Non-pigmented ciliary epithelial cell (primary cell): ENCODE measurements around the gene DKK1.

Experiments
- DNase-seq: peaks from one replicate; pipeline ENCODE4 v3.0.0-alpha.2; 2010; ENCODE audit warnings: low read depth

DKK1 gene, protein sequence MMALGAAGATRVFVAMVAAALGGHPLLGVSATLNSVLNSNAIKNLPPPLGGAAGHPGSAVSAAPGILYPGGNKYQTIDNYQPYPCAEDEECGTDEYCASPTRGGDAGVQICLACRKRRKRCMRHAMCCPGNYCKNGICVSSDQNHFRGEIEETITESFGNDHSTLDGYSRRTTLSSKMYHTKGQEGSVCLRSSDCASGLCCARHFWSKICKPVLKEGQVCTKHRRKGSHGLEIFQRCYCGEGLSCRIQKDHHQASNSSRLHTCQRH

DNA sequence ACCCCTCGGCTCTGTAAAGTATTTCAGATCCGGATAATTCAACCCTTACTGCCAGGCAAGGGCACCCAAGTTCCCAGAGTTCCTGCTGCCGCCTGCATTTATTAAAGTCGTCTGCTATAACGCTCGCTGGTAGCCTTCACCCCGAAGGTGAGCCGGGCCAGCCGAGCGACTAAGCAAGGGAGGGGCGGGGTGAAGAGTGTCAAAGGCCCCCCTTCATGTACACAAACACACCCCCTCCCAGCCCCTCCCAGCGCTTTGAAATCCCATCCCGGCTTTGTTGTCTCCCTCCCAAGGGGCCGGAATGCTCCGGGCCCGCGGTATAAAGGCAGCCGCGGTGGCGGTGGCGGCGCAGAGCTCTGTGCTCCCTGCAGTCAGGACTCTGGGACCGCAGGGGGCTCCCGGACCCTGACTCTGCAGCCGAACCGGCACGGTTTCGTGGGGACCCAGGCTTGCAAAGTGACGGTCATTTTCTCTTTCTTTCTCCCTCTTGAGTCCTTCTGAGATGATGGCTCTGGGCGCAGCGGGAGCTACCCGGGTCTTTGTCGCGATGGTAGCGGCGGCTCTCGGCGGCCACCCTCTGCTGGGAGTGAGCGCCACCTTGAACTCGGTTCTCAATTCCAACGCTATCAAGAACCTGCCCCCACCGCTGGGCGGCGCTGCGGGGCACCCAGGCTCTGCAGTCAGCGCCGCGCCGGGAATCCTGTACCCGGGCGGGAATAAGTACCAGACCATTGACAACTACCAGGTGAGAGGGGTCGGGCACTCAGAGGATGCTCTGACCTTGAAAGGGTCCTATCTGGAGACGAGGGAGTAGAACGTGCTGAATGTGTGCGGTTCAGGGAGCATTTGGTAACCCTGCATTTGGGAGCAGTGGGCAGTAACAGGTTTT, at the start of gene DKK1:
Gene DKK1, plus strand, starts transcription at position 349 of the 889 bp plus-strand sequence. Its CDS starts 154 bp downstream, at position 503.
- no peak for DNase-seq

DNA sequence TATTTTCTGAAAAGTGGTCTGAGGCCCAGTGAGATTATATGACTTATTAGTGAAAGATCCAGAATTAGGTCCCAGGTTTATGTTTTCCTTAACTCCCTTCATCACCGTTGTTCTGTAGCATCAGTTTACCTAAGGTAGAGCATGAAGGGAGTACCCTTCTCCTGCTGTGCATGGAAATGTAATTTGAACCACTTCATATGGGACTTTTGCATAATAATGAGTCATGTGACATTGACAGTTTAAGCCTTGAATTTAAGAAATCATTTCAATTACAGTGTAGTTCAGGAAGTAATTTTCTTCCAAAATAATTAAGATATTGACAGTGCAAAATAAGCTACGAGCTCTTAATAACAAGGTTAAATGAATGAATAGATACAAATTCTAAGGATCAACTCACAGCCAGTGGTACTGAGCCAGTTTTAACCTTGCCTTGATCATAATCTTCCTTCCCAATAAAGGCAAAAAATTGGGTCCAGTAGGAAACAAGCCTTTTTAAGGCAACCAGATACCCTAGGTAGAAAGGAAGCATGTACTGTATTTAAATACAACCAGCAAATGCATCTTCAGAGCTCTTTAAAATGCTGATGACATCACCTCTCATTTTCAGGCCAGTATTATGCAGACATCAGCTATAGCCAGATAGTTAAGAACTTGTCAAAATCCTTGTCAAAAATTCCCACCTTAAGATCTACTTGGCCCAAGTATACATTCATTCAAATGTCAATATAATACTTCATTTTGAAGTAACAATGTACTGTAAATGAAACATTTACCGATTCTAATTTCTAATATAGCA, 48.8 kb upstream of the DKK1 start:
- no peak for DNase-seq

DNA sequence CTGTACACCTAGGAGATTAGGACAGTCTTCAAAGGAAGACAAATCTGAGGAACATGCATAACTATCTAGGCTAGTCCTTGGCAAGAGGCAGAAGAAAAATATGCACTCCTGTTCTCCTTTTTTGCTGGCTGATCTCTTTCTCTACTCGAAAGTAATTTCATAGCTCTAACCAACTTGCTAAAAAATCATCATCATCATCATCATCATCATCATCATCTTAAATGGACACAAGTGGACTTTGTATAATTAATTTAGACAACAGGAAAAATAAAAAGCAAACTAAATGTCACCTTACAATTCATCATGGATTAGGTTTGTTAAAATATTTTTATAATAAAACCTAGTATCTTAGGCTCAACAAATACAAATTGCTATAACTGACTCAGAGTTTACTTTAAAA, 47.2 kb upstream of the DKK1 start:
- no peak for DNase-seq

DNA sequence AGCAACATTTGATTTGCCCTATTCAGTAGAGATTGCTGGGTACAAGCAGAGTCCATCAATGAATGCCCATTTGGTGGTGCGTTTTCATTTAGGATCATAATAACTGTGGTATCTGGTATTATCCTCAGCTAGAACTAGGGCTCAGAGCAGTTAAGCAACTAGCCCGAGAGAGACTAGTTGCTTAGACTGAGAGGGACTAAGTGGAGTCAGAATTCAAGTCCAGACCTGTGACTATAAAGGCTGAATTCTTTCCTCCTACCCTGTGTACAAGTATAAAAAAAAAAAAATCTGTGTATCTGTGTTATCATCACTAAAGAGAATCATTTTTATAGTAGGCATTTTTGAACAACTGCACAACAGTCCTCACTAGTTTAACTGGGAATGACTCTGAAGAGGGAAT, 45.3 kb upstream of the DKK1 start:
- DNase-seq: no peak

DNA sequence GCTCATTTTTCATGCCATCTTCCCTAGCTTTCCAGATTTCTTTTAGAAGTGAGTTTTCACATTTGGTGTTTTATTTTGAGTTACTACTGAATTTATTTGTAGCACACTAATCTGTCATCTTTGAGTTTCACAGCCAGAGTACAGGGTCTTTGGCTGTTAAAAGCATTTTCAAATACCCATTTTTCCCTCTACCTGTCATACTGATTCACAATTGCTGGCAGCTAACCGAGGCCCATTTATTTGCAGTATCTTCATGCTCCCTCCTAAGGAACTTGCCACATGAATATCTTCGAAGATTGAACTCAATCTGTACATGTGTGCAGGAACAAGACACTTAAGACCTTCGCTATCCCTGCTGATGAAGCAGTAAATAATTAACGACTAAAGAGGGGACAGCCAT, 44.8 kb upstream of the DKK1 start:
- no peak for DNase-seq

DNA sequence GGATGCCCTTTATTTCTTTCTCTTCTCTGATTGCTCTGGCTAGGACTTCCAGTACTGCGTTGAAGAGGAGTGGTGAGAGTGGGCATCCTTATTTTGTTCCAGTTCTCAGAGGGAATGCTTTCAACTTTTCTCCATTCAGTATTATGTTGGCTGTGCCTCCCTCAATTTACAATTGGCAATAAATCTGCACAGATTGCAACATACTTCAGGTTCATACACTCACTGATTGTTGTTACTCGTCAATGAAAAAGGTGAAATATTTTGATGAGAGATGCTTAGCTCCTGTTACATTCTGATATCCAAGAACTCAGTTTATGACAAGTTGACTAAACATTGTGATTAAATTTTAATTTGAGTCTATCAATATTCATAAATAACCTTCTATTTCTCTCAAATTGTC, 37.9 kb upstream of the DKK1 start:
- DNase-seq: no peak

DNA sequence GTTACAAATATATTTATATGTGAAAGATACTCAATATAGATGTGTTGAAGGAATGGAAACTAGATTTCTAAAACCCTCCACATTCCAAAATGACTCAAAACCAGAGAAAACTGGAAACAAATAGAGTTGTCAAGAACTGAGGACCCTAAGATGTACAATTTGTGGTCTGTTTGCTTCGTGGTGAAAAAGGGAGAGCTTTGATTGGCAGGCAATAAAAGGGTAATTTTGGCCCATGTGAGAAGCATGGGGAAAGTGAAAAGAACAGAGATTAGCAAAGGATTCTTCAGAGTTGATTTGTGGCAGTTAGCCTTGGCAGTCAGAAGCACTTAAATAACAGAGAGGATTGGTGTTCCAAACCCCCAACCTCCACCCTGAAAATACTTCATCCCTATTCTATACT, 37.1 kb upstream of the DKK1 start:
- no peak for DNase-seq

DNA sequence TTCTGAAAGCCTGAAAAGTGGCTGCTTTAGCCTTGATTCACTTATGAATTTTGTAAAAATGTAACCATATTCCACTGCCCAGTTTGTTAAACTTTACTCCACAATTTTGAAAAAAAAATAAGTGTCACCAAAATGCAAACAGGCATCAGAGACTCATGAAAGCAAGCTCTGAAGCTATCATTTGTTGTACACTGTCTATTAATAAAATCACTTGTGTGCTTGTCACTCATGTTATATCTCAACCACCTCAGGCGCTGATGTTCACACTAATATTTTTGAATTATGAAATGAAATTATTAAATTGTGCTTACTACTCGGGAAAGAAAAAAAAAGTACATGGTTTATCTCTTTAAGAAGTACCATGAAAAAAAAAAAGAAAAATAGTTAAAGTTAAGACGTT, 34.5 kb upstream of the DKK1 start:
- no peak for DNase-seq

DNA sequence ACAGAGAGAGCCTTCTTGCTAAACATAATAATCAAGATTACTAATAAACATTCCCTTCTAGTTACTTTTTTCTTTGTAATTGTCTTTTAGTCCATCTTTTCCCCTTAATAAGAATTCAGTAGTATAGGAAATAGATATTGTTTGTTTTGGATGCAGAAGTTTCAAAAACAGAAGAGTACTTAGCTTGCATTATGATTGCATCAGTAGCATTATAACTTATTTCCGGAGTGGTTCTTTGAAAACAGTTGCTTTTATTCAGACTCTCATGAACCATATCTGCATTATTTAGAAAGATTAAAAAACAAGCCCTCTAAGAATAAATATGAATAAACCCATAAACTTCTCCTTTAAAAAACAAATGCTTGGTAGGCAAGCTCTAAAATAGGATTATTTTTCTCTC, 34.0 kb upstream of the DKK1 start:
- DNase-seq: no peak

DNA sequence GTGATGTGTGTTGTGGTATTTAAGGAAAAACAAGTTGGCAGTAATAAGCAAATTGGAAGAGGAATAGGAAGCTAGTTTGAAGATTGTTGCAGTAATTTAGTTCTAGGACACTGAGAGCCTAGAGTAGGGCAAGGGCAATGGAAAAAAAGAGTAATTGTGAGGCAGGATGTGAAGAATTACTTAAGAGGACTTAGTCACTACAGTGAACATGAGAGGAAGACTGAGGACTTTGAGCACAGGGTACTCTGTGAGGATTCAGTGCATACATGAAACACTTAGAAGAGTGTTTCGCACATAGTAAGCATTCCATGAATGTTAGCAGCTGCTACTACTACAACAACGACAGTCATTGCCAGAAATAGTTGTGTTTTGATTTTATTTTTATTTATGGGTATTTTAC, 30.9 kb upstream of the DKK1 start:
- DNase-seq: no peak

DNA sequence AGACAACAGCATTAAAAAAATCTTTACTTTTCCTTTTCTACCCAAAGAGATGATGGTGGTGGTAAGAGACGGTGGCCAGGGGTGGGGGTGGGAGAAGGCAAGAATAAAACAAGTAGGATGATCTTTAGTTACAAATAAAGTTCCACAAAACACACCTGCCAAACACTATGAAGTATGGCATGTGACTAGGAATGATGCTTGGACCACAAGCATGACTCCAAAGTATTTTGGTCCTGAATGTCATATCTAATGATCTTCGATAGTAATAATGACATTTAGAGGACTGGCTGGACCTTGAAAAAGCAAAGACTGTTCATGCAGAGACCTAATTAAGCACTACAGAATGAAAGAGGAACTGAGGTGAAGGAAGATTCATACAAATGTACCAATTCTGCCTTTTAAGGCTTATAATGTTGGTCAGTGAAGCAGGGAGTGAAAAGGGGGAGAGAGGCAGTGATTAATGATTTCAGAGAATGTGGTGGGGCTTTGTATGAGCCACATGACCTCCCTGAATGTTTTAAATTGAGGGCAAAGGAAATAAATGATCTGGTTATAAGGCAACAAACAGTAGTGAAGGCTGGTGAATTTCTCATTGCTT, 29.6 kb upstream of the DKK1 start:
- no peak for DNase-seq

DNA sequence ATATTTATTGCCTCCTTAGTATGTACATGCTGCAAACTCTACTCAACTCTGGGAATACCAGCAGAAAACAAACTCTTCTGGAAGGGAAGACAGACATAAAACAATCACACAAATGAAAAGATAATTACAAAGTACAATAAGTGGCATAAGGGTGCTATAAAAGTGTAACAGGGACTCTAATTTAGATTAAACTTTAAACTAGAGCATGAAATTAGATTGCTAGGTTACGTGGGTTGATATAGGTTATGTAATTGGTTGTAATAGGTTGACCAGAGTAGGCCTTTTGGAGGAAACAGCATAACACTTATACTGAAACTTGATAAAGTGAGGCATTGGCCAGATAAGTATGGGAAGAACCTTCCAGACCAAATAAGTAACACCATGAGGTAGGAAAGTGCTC, 26.2 kb upstream of the DKK1 start:
- no peak for DNase-seq

DNA sequence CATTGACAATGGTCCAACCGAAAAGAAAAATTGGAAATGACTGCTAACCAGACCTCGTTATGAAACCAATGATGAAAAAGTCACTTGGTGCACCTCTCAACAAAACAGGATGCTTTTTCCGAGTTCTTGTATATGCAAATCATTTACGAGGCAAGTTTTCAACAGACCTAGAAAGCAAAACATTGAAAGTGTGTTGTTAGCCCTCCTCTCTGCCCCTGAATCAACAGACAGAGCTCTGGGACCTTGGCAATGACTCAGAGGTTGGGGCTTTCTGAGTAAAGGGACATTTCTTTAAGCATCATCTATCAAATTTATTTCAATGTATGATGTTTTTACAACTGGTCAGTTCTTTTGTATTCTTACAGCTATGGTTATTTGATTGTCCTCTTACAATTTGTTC, 16.3 kb upstream of the DKK1 start:
- DNase-seq: no peak

DNA sequence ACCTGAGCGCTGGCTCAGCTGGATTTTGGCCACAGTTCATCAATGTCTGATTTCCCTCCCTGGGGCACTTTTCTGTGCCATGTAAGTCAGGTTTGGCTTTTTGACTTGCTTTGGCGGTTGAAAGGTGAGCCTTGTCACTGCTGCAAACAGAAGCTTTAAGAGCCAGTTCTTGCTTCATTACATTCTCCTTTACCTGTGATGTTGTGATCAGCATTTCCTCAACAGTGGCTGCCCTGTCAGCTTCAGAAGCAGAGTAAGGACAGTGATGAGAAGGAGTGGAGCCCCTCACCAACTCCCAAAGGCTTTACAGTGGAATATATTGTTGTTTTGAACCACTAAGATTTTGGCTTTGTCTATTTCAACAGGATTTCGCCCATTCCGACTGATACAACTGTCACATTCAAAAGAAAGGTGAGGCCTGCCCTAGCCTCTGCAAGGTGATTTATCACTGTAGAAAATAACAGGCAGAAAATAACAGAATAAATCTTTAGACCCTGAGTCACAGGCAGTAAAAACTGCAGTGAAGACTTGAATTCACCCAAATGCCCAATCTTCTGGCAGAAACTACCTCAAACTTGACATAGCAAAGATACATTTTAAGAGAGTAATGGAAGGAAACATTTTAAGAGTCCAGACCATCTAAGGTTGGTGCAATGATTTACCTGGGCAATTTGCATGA, 13.3 kb upstream of the DKK1 start:
- no peak for DNase-seq

DNA sequence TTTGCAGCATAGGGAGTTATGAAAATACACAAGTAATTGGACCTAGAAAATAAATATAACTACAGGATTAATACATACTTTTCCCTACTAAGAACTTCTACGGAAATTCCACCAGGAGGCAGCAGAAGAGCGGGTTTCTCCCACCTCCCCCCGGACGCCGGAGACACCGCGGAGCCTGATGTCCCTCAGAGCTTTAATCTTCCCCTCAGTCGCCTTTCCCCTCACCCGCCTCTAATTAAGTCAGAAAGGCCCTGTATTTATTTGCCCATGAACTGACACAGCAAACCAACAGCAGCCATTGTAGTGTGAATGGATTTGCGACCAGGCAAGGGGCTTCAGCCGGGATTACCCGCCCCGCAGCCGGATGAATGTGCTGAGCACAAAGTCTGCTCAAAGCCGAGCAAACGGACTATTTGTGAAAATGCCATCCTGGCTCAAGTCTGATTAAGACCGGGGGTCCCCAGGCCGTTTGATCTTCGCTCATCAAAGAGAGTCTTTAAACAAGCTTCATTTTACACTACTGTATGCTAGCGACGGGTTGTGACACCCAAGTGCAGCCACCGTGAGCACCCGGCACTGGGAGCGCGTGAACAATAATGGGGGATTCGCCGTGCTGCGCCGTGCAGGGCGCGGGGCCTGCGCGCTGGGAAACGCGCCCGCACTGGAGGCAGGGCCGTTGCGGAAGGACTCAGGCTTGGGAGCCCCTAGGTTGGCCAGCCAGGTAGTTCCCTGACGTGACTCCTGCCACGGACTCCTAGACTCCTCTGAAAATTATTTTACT, 5.6 kb upstream of the DKK1 start:
- DNase-seq: peak; percentile 60

DNA sequence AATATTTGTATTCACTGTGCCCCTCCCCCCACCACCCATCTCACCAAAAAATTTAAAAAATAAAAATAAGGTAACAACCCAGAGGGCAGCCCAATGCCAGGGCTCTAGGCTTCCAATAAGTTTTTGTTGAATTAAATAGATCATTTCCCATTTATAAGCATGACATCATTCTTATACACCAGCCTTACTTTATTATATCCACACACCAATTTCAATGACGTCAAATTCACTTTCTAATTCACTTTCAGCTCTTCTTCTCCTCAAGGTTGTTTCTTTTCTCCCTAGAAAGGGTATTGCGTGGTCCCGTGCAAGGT, 1.2 kb upstream of the DKK1 start:
- DNase-seq: no peak

DNA sequence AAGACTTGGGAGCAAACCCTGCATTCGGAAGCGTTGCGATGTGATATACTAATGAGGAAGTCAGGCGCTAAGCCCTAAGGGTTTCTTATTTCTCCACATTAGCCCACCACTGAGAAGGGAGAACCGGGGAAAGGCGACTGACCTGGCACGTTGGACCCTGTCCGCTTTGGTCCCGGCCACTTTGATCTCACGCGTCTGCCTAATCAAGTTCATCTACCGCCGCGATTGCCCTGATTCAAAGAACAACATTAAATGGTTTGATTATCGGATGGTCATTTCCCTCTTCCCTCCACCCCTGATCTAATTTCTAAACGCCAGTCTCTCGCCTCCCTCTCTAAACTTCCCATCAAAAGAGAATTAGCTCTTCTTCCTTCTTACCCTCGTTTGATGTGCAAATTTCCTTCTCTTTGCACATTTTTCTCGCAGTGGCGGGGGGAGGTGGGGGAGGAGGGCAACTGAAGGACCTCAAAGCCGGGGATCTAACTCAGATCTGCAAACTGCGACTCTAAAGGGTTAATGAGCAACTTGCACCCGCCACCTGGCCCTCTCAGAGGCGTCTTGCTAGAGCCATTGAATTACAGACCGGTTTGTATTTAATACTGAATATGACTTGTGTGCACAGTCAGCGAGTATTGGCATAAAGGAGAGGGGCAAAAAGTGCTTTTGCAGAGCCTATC, 687 bp upstream of the DKK1 start:
- DNase-seq: no peak

DNA sequence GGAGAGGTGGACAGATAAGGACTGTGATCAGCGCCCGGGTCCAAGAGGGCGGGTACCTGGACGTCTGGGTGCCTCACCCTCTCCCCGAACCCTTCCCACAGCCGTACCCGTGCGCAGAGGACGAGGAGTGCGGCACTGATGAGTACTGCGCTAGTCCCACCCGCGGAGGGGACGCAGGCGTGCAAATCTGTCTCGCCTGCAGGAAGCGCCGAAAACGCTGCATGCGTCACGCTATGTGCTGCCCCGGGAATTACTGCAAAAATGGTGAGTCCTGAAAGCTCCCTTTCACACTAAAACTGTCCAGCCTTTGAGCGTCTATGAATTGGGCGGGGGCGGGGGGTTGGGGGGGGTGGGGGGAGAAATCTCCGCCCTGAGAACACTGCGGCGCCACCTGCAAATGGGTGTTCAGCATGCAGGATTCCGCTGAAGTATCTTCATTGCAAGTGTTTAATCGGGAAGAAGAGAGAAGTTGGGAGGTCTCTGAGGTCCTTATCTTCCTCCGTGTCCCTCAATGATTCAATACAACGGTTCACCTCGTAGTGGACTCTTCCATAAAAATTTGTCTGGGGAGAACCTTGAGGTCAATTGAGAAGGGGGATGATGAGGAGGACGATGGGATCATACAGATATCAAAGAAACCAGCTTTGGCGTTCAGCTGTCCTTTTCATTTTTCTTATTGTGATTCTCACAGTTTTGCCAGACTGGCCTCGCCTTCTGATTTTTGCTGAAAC, 906 bp downstream of the DKK1 start:
- no peak for DNase-seq

DNA sequence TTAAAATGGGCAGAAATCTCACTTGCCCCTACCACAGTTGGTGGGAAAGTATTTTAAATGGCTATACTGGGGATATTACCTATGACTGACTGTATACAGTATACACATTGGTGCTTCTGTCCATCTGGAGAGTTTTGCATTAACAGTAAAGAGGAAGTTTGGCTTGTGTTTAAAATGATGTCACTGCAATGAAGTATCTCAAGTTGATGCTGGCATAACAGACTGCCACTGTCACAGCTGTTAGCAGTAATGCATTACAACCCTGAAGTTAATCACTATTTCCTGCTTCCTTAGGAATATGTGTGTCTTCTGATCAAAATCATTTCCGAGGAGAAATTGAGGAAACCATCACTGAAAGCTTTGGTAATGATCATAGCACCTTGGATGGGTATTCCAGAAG, 1.9 kb downstream of the DKK1 start:
- no peak for DNase-seq

DNA sequence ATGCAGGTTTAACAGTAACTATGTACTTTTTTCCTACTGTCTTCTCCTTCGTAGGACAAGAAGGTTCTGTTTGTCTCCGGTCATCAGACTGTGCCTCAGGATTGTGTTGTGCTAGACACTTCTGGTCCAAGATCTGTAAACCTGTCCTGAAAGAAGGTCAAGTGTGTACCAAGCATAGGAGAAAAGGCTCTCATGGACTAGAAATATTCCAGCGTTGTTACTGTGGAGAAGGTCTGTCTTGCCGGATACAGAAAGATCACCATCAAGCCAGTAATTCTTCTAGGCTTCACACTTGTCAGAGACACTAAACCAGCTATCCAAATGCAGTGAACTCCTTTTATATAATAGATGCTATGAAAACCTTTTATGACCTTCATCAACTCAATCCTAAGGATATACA, 2.4 kb downstream of the DKK1 start:
- no peak for DNase-seq
